Heart left ventricle (tissue), 13 donors: Measurements from ENCODE around the gene KIF26B.

Experiments
- POLR2A ChIP-seq, 2 donors: fragments of 450-650 bp; IDR thresholded peaks; one replicate each; pipeline ENCODE4 v1.6.1; 2017; ENCODE audit warnings: antibody characterized with exemption in 2 of 2, mild to moderate bottlenecking in 2 of 2, moderate library complexity in 2 of 2
- TF ChIP-seq, protein P1 (sequence below), 12 donors: fragments of 200-600 bp; sonication (generic) in 4 of 12; IDR thresholded peaks; one replicate each; pipeline versions ENCODE4 v1.5.0 to v1.8.0; 2018 to 2022; ENCODE audit warnings: antibody characterized with exemption in 12 of 12, mild to moderate bottlenecking in 5 of 12
- donor health status: ischemic (EF 13 %, LVEDD 7.1; RV severe dilation, severe dysfunction).
- donor health status: DM: no; HTN: yes; CAD: no.
- donor health status: DM: no; HTN: no; CAD: no.
- donor health status: ischemic (EF 25% LVEDD 6.9; RV normal size, moderate dysfunction).
- donor health status: ischemic (EF 25% LVEDD 5.7; RV mildly dilated, moderate dysfunction).
- donor health status: ischemic (EF 35%, LVEDD 5.7; RV mildly dilated, moderate dysfunction).
- donor health status: nonischemic (EF 11% LVEDD 7.7; RV severe dilation, severe dysfunction).
- donor health status: DM: yes; HTN: yes; CAD: no.
- donor health status: PGD.
- donor health status: ischemic (EF 29% LVEDD 5.4; RV normal size, mild dysfunction).
- donor health status: nonischemic (EF 23%, LVEDD 6.1; RV moderate dilation, normal function).

DNA sequence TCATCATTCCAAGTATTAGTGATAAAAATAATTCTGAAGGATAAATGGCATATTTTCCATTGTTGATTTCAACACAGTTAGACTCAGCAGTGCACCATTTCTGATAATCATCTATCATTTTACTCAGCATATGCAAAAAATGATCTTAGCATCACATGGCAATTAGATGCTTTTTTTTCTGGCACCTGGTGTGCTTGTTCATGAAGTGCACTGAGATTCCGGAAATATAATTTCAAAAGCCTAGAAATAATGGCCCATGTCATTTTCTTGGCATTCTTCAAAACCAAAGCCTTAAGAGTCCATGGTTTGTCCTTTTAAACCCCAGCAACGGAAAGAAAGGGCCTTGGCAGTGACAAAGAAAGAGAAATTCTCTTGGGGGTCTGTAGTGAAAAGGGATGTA is 278.8 kb downstream of the KIF26B start:
- TF ChIP-seq POLR2A (IDR thresholded peaks at IDR 0.05), result no peak
- TF ChIP-seq, protein P1, sequence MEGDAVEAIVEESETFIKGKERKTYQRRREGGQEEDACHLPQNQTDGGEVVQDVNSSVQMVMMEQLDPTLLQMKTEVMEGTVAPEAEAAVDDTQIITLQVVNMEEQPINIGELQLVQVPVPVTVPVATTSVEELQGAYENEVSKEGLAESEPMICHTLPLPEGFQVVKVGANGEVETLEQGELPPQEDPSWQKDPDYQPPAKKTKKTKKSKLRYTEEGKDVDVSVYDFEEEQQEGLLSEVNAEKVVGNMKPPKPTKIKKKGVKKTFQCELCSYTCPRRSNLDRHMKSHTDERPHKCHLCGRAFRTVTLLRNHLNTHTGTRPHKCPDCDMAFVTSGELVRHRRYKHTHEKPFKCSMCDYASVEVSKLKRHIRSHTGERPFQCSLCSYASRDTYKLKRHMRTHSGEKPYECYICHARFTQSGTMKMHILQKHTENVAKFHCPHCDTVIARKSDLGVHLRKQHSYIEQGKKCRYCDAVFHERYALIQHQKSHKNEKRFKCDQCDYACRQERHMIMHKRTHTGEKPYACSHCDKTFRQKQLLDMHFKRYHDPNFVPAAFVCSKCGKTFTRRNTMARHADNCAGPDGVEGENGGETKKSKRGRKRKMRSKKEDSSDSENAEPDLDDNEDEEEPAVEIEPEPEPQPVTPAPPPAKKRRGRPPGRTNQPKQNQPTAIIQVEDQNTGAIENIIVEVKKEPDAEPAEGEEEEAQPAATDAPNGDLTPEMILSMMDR (IDR thresholded peaks at IDR 0.05), result no peak
